BJ (cell line): ENCODE results near the gene SPIC. TPM values are rescaled to one million over a fixed set of nuclear protein-coding genes. Genes with fewer than 3 reads are reported as not detected.

ENCODE experiments used
- CTCF ChIA-PET: fragments of 350-600 bp; formaldehyde crosslinking; extraction: SDS; loops from one replicate; lab custom pipeline; 2021; ENCODE audit warnings: antibody characterized with exemption, inconsistent platforms; lab: Yijun Ruan, JAX
- POLR2A ChIA-PET: fragments of 300-600 bp; sonication (Branson Sonifier 250); formaldehyde crosslinking; extraction: SDS; loops from one replicate; lab custom pipeline; 2021; ENCODE audit warnings: antibody characterized with exemption; lab: Charles Lee
- DNase-seq: peaks from one replicate; pipeline ENCODE4 v3.0.0-alpha.2; 2011; ENCODE audit warnings: low read depth
- H3K27me3 ChIP-seq: 2 replicates; pipeline ENCODE4 v1.6.0; 2011; ENCODE audit warnings: low read length; ENCODE audit not compliant: control insufficient read depth, insufficient read depth
- H3K36me3 ChIP-seq: 2 replicates; pipeline ENCODE4 v1.5.1; 2011; ENCODE audit warnings: low read length; ENCODE audit not compliant: control insufficient read depth, insufficient read depth
- H3K4me3 ChIP-seq: 2 replicates; pipeline ENCODE4 v1.5.1; 2011; ENCODE audit warnings: low read depth, mild to moderate bottlenecking, control low read depth, low read length
- CTCF ChIP-seq: IDR thresholded peaks from 2 replicates; pipeline ENCODE4 v1.5.1; 2011; ENCODE audit warnings: low read depth, mild to moderate bottlenecking, control low read depth, inconsistent platforms, low read length, moderate library complexity; ENCODE audit not compliant: insufficient read depth
- polyA plus RNA-seq: library from polyadenylated mRNA; depleted of rRNA; stranded (reverse); fragments of >200 nt; gene quantifications from 2 replicates; pipeline ENCODE4 v1.2.3, GENCODE V29; 2011

SPIC gene
- polyA plus RNA-seq, 1 experiment = not detected

GRCh38 chr12:101475751-101476305 lies 692 bp downstream of the SPIC start:
- TF ChIP-seq CTCF = no peak
- CTCF ChIA-PET = interaction anchor here (1.7 kb wide), 1 partner anchor 7 kb away, joined by 3 read pairs; no protein-coding TSS in a partner anchor
- POLR2A ChIA-PET = no interaction called here
- Histone ChIP-seq H3K36me3 (no peaks in the 10 kb centered on the region), H3K4me3 (no peak overlapping the region), H3K27me3 (no peaks in the 10 kb centered on the region)
- no peak for DNase-seq

GRCh38 chr12:101480849-101481248 lies 5.7 kb downstream of the SPIC start:
- TF ChIP-seq CTCF = no peak
- DNase-seq = no peak
- ChIA-PET CTCF (no interaction called here), POLR2A (no interaction called here)
- H3K36me3 ChIP-seq = no peaks in the 10 kb centered on the region
- no peaks in the 10 kb centered on the region for H3K27me3 ChIP-seq
- H3K4me3 ChIP-seq = no peak overlapping the region

- no peak for DNase-seq
- ChIA-PET CTCF (interaction anchor here (0.5 to 0.6 kb wide), 2 partner anchors 21 to 67 kb away, joined by 3 read pairs; no protein-coding TSS in a partner anchor), POLR2A (no interaction called here)
- no peaks in the 10 kb centered on the region for H3K27me3 ChIP-seq
- no peaks in the 10 kb centered on the region for H3K36me3 ChIP-seq
- no peak for TF ChIP-seq CTCF
- H3K4me3 ChIP-seq = no peak overlapping the region
Measured at GRCh38 chr12:101485021-101485420, 9.9 kb downstream of the SPIC start.

GRCh38 chr12:101488469-101488868 lies 13.3 kb downstream of the SPIC start:
- POLR2A ChIA-PET = no interaction called here
- no peak for DNase-seq
- CTCF ChIA-PET = no interaction called here
- no peaks in the 10 kb centered on the region for H3K27me3 ChIP-seq
- H3K4me3 ChIP-seq = no peak overlapping the region
- no peaks in the 10 kb centered on the region for H3K36me3 ChIP-seq
- no peak for TF ChIP-seq CTCF

GRCh38 chr12:101490286-101490920 lies 15.3 kb downstream of the SPIC start:
- ChIA-PET POLR2A (no interaction called here), CTCF (interaction anchor here (1.0 kb wide), 1 partner anchor 11 kb away, joined by 3 read pairs; no protein-coding TSS in a partner anchor)
- Histone ChIP-seq H3K4me3 (no peak overlapping the region), H3K36me3 (no peaks in the 10 kb centered on the region), H3K27me3 (no peaks in the 10 kb centered on the region)
- TF ChIP-seq CTCF = no peak
- DNase-seq = no peak
